ENCODE measurements around the gene LILRB1. TPM values are rescaled to one million over a fixed set of nuclear protein-coding genes. Genes with fewer than 3 reads are reported as not detected.
"Not testable (repeated sequence)": the region's sequence is repeated elsewhere in the genome, so short reads cannot be mapped to it uniquely, and the experiment has no call there.

Gene LILRB1
- total and polyA plus RNA-seq, 2 donors (not counting 1 experiment from before 2014, with no cell fraction given): not detected

GRCh38 chr19:54626757-54627156 lies 3.5 kb upstream of the LILRB1 start:
- Histone ChIP-seq H3K9me3 (ENCODE audit: control insufficient read depth, insufficient read depth, low read depth, low read length) (no peaks in the 10 kb centered on the region), H3K27ac (ENCODE audit: insufficient read depth, low read length) (no peak overlapping the region), H3K9ac (ENCODE audit: insufficient read depth, low read length) (no peak overlapping the region), H2AFZ (ENCODE audit: low read length) (no peak overlapping the region), H3K79me2 (ENCODE audit: control insufficient read depth, insufficient read depth, low read length) (no peaks in the 10 kb centered on the region), H3K36me3 (ENCODE audit: control insufficient read depth, insufficient read depth, low read length) (no peaks in the 10 kb centered on the region), H3K27me3 (ENCODE audit: control insufficient read depth, insufficient read depth, low read length) (no peaks in the 10 kb centered on the region), H3K4me1 (ENCODE audit: control insufficient read depth, extremely low read depth, insufficient read depth, low read length) (no peaks in the 10 kb centered on the region), H4K20me1 (ENCODE audit: control insufficient read depth, extremely low read depth, insufficient read depth, low read length) (no peaks in the 10 kb centered on the region), H3K4me2 (ENCODE audit: extremely low read depth, insufficient read depth, low read length) (no peak overlapping the region), H3K4me3 (replicated peaks in 1 of 4; ENCODE audit: control extremely low read depth in 1 of 4, insufficient read depth in 1 of 4, low read depth in 3 of 4, low read length in 4 of 4) (no peak overlapping the region)
- TF ChIP-seq EZH2 (IDR thresholded peaks at IDR 0.05; ENCODE audit: low read length, missing control alignments) (no peak), CTCF (conservative IDR thresholded peaks at IDR 0.05 in 1 of 2, IDR thresholded peaks at IDR 0.05 in 1 of 2; ENCODE audit: low read depth in 1 of 2, low read length in 2 of 2) (no peak)
- DNase-seq (ENCODE audit: low read depth in 2 of 2): no peak

GRCh38 chr19:54627912-54628311 lies 2.4 kb upstream of the LILRB1 start:
- H3K9me3 ChIP-seq (ENCODE audit: control insufficient read depth, insufficient read depth, low read depth, low read length); H3K79me2 ChIP-seq (ENCODE audit: control insufficient read depth, insufficient read depth, low read length); H4K20me1 ChIP-seq (ENCODE audit: control insufficient read depth, extremely low read depth, insufficient read depth, low read length); DNase-seq (ENCODE audit: low read depth in 2 of 2); H3K4me2 ChIP-seq (ENCODE audit: extremely low read depth, insufficient read depth, low read length); H3K4me1 ChIP-seq (ENCODE audit: control insufficient read depth, extremely low read depth, insufficient read depth, low read length); H3K4me3 ChIP-seq (replicated peaks in 1 of 4; ENCODE audit: control extremely low read depth in 1 of 4, insufficient read depth in 1 of 4, low read depth in 3 of 4, low read length in 4 of 4); H3K27me3 ChIP-seq (ENCODE audit: control insufficient read depth, insufficient read depth, low read length); H3K36me3 ChIP-seq (ENCODE audit: control insufficient read depth, insufficient read depth, low read length); H3K9ac ChIP-seq (ENCODE audit: insufficient read depth, low read length); H2AFZ ChIP-seq (ENCODE audit: low read length); H3K27ac ChIP-seq (ENCODE audit: insufficient read depth, low read length): not testable (repeated sequence)

GRCh38 chr19:54630782-54631181 lies 498 bp downstream of the LILRB1 start:
- no peaks in the 10 kb centered on the region for H3K4me1 ChIP-seq (ENCODE audit: control insufficient read depth, extremely low read depth, insufficient read depth, low read length)
- H4K20me1 ChIP-seq (ENCODE audit: control insufficient read depth, extremely low read depth, insufficient read depth, low read length): no peaks in the 10 kb centered on the region
- H3K79me2 ChIP-seq (ENCODE audit: control insufficient read depth, insufficient read depth, low read length): no peaks in the 10 kb centered on the region
- H3K36me3 ChIP-seq (ENCODE audit: control insufficient read depth, insufficient read depth, low read length): no peaks in the 10 kb centered on the region
- no peaks in the 10 kb centered on the region for H3K9me3 ChIP-seq (ENCODE audit: control insufficient read depth, insufficient read depth, low read depth, low read length)
- no peak overlapping the region for H3K27ac ChIP-seq (ENCODE audit: insufficient read depth, low read length)
- DNase-seq (ENCODE audit: low read depth in 2 of 2): no peak
- no peak overlapping the region for H3K4me2 ChIP-seq (ENCODE audit: extremely low read depth, insufficient read depth, low read length)
- no peak overlapping the region for H2AFZ ChIP-seq (ENCODE audit: low read length)
- H3K9ac ChIP-seq (ENCODE audit: insufficient read depth, low read length): no peak overlapping the region
- no peak overlapping the region for H3K4me3 ChIP-seq (replicated peaks in 1 of 4; ENCODE audit: control extremely low read depth in 1 of 4, insufficient read depth in 1 of 4, low read depth in 3 of 4, low read length in 4 of 4)
- H3K27me3 ChIP-seq (ENCODE audit: control insufficient read depth, insufficient read depth, low read length): no peaks in the 10 kb centered on the region
- TF ChIP-seq EZH2 (IDR thresholded peaks at IDR 0.05; ENCODE audit: low read length, missing control alignments) (no peak), CTCF (conservative IDR thresholded peaks at IDR 0.05 in 1 of 2, IDR thresholded peaks at IDR 0.05 in 1 of 2; ENCODE audit: low read depth in 1 of 2, low read length in 2 of 2) (no peak)

- not testable (repeated sequence) for H3K4me1 ChIP-seq (ENCODE audit: control insufficient read depth, extremely low read depth, insufficient read depth, low read length); H4K20me1 ChIP-seq (ENCODE audit: control insufficient read depth, extremely low read depth, insufficient read depth, low read length); H3K27me3 ChIP-seq (ENCODE audit: control insufficient read depth, insufficient read depth, low read length); H3K4me3 ChIP-seq (replicated peaks in 1 of 4; ENCODE audit: control extremely low read depth in 1 of 4, insufficient read depth in 1 of 4, low read depth in 3 of 4, low read length in 4 of 4); H3K36me3 ChIP-seq (ENCODE audit: control insufficient read depth, insufficient read depth, low read length); H3K79me2 ChIP-seq (ENCODE audit: control insufficient read depth, insufficient read depth, low read length); DNase-seq (ENCODE audit: low read depth in 2 of 2); H3K9ac ChIP-seq (ENCODE audit: insufficient read depth, low read length); H3K27ac ChIP-seq (ENCODE audit: insufficient read depth, low read length); H3K9me3 ChIP-seq (ENCODE audit: control insufficient read depth, insufficient read depth, low read depth, low read length); H2AFZ ChIP-seq (ENCODE audit: low read length); H3K4me2 ChIP-seq (ENCODE audit: extremely low read depth, insufficient read depth, low read length)
Observed at GRCh38 chr19:54631489-54632337, 1.4 kb downstream of the LILRB1 start.

GRCh38 chr19:54632517-54632916 lies 2.2 kb downstream of the LILRB1 start:
- DNase-seq (ENCODE audit: low read depth in 2 of 2); H2AFZ ChIP-seq (ENCODE audit: low read length); H3K4me1 ChIP-seq (ENCODE audit: control insufficient read depth, extremely low read depth, insufficient read depth, low read length); H3K9ac ChIP-seq (ENCODE audit: insufficient read depth, low read length); H3K79me2 ChIP-seq (ENCODE audit: control insufficient read depth, insufficient read depth, low read length); H3K27me3 ChIP-seq (ENCODE audit: control insufficient read depth, insufficient read depth, low read length); H3K4me3 ChIP-seq (replicated peaks in 1 of 4; ENCODE audit: control extremely low read depth in 1 of 4, insufficient read depth in 1 of 4, low read depth in 3 of 4, low read length in 4 of 4); H3K36me3 ChIP-seq (ENCODE audit: control insufficient read depth, insufficient read depth, low read length); H3K4me2 ChIP-seq (ENCODE audit: extremely low read depth, insufficient read depth, low read length); H3K9me3 ChIP-seq (ENCODE audit: control insufficient read depth, insufficient read depth, low read depth, low read length); H4K20me1 ChIP-seq (ENCODE audit: control insufficient read depth, extremely low read depth, insufficient read depth, low read length); H3K27ac ChIP-seq (ENCODE audit: insufficient read depth, low read length): not testable (repeated sequence)
